ENCODE results near the gene PCSK2. TPM values are rescaled to one million over a fixed set of nuclear protein-coding genes. Genes with fewer than 3 reads are reported as not detected.

The PCSK2 gene
- total RNA-seq, 2 experiments from 2014 or later, result not detected

DNA sequence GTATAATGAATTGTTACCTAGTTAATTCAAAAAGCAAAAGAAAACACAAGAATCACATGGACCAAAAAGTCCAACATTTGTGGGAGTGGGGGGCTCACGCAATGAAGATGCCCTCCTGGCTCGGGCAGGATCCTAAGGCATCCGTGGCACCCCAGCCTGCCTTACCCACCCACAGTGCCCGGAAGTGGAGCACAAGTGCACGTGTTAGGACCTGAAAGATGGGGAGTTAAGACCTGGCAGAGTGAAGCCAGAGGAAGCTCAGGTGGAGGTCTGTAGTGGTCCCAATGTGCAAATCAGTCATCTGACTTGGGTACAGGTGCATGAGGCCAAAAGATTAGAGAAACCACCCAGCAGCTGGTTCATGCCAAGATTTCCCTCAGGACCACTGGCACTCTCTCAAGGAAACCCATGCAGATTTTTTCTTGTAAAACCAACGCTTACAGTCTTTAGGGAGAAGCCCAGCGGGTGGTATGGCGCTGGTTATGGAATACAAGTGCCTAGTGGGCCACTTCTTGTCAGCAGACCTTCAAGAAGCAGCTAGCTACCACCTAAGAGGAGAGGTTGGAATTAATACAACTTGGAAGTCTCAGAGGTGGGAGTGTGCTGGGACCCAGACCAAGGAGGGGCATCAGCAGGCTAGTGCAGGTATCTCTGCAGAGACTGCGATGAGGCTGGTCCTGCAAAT is 262.2 kb downstream of the PCSK2 start:
- H3K79me2 ChIP-seq (ENCODE audit: insufficient read depth, low read depth, low read length), result no peaks in the 10 kb centered on the region
- no peak overlapping the region for H3K4me3 ChIP-seq (ENCODE audit: low read depth, low read length, poor library complexity, severe bottlenecking)
- no peaks in the 10 kb centered on the region for H4K20me1 ChIP-seq (ENCODE audit: insufficient read depth, low read length)
- H3K27ac ChIP-seq (ENCODE audit: low read depth, low read length, poor library complexity, severe bottlenecking), result no peak overlapping the region
- ChIA-PET POLR2A (no interaction called here), CTCF (ENCODE audit: unreplicated experiment) (no interaction called here)
- DNase-seq (ENCODE audit: low spot score), result no peak
- H3K9me3 ChIP-seq (ENCODE audit: low read length), result no peaks in the 10 kb centered on the region
- H3K4me1 ChIP-seq (ENCODE audit: insufficient read depth, low read length, poor library complexity, severe bottlenecking), result no peaks in the 10 kb centered on the region
- no TSS peak for BruUV-seq (replicated peaks)
- H3K36me3 ChIP-seq (ENCODE audit: insufficient read depth, low read length), result no peaks in the 10 kb centered on the region
- TF ChIP-seq, protein P1, sequence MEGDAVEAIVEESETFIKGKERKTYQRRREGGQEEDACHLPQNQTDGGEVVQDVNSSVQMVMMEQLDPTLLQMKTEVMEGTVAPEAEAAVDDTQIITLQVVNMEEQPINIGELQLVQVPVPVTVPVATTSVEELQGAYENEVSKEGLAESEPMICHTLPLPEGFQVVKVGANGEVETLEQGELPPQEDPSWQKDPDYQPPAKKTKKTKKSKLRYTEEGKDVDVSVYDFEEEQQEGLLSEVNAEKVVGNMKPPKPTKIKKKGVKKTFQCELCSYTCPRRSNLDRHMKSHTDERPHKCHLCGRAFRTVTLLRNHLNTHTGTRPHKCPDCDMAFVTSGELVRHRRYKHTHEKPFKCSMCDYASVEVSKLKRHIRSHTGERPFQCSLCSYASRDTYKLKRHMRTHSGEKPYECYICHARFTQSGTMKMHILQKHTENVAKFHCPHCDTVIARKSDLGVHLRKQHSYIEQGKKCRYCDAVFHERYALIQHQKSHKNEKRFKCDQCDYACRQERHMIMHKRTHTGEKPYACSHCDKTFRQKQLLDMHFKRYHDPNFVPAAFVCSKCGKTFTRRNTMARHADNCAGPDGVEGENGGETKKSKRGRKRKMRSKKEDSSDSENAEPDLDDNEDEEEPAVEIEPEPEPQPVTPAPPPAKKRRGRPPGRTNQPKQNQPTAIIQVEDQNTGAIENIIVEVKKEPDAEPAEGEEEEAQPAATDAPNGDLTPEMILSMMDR (conservative IDR thresholded peaks at IDR 0.05; ENCODE audit: low read length), result no peak
- TF ChIP-seq EZH2phosphoT487 (IDR thresholded peaks at IDR 0.05; ENCODE audit: borderline replicate concordance, low read depth, low read length), result no peak
- no peak overlapping the region for H2AFZ ChIP-seq (ENCODE audit: low read length)
- intact Hi-C loops (cut with micrococcal nuclease; ENCODE audit: unreplicated experiment), result no loop called here
- no peak overlapping the region for H3K4me2 ChIP-seq (ENCODE audit: low read length)
- no peaks in the 10 kb centered on the region for H3K9me2 ChIP-seq (ENCODE audit: insufficient read depth, low read length)

- Histone ChIP-seq H3K36me3 (ENCODE audit: insufficient read depth, low read length) (no peaks in the 10 kb centered on the region), H3K4me1 (ENCODE audit: insufficient read depth, low read length, poor library complexity, severe bottlenecking) (no peaks in the 10 kb centered on the region), H3K4me3 (ENCODE audit: low read depth, low read length, poor library complexity, severe bottlenecking) (no peak overlapping the region), H3K27ac (ENCODE audit: low read depth, low read length, poor library complexity, severe bottlenecking) (no peak overlapping the region), H2AFZ (ENCODE audit: low read length) (no peak overlapping the region), H3K9me2 (ENCODE audit: insufficient read depth, low read length) (no peaks in the 10 kb centered on the region), H3K4me2 (ENCODE audit: low read length) (no peak overlapping the region), H3K79me2 (ENCODE audit: insufficient read depth, low read depth, low read length) (no peaks in the 10 kb centered on the region), H3K9me3 (ENCODE audit: low read length) (no peaks in the 10 kb centered on the region), H4K20me1 (ENCODE audit: insufficient read depth, low read length) (no peaks in the 10 kb centered on the region)
- POLR2A ChIA-PET, result no interaction called here
- no TSS peak for BruUV-seq (replicated peaks)
- TF ChIP-seq, protein P1 (conservative IDR thresholded peaks at IDR 0.05; ENCODE audit: low read length), result no peak
- no peak for TF ChIP-seq EZH2phosphoT487 (IDR thresholded peaks at IDR 0.05; ENCODE audit: borderline replicate concordance, low read depth, low read length)
- no peak for DNase-seq (ENCODE audit: low spot score)
- CTCF ChIA-PET (ENCODE audit: unreplicated experiment), result no interaction called here
- intact Hi-C loops (cut with micrococcal nuclease; ENCODE audit: unreplicated experiment), result no loop called here
Observed at GRCh38 chr20:17490501-17490900, 263.7 kb downstream of the PCSK2 start.

DNA sequence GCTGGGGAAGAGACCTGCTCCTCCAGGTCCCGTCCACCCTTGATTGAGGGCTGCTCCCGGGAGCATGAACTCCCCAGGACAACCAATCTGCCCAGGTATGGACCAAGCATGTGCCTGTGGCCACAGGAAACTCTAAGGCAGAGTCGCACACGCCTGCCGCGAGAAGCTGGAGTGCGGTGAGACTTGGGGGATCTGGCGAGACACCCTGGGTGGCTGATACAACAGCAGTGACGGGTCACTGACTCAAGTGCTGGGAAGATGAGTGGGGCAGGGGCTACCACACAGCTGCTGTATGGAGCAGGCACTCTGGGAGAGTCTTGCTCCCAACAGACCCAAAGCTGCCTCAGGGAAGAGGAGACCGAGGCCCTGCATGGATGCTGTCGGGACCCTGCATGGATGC is 264.2 kb downstream of the PCSK2 start:
- H3K9me2 ChIP-seq (ENCODE audit: insufficient read depth, low read length), result no peaks in the 10 kb centered on the region
- no peaks in the 10 kb centered on the region for H4K20me1 ChIP-seq (ENCODE audit: insufficient read depth, low read length)
- ChIA-PET POLR2A (no interaction called here), CTCF (ENCODE audit: unreplicated experiment) (no interaction called here)
- no peak overlapping the region for H2AFZ ChIP-seq (ENCODE audit: low read length)
- no peak overlapping the region for H3K27ac ChIP-seq (ENCODE audit: low read depth, low read length, poor library complexity, severe bottlenecking)
- BruUV-seq (replicated peaks), result no TSS peak
- DNase-seq (ENCODE audit: low spot score), result no peak
- intact Hi-C loops (cut with micrococcal nuclease; ENCODE audit: unreplicated experiment), result no loop called here
- H3K9me3 ChIP-seq (ENCODE audit: low read length), result no peaks in the 10 kb centered on the region
- no peaks in the 10 kb centered on the region for H3K36me3 ChIP-seq (ENCODE audit: insufficient read depth, low read length)
- no peak for TF ChIP-seq EZH2phosphoT487 (IDR thresholded peaks at IDR 0.05; ENCODE audit: borderline replicate concordance, low read depth, low read length)
- TF ChIP-seq, protein P1 (conservative IDR thresholded peaks at IDR 0.05; ENCODE audit: low read length), result no peak
- no peaks in the 10 kb centered on the region for H3K4me1 ChIP-seq (ENCODE audit: insufficient read depth, low read length, poor library complexity, severe bottlenecking)
- no peak overlapping the region for H3K4me3 ChIP-seq (ENCODE audit: low read depth, low read length, poor library complexity, severe bottlenecking)
- no peak overlapping the region for H3K4me2 ChIP-seq (ENCODE audit: low read length)
- no peaks in the 10 kb centered on the region for H3K79me2 ChIP-seq (ENCODE audit: insufficient read depth, low read depth, low read length)
